ENCODE measurements around the gene ECHS1. TPM values are rescaled to one million over a fixed set of nuclear protein-coding genes. Genes with fewer than 3 reads are reported as not detected.

Gene ECHS1
- total and polyA plus RNA-seq, 2 donors (not counting 1 experiment from before 2014, with no cell fraction given) = 19.3 to 29.5 TPM

DNA sequence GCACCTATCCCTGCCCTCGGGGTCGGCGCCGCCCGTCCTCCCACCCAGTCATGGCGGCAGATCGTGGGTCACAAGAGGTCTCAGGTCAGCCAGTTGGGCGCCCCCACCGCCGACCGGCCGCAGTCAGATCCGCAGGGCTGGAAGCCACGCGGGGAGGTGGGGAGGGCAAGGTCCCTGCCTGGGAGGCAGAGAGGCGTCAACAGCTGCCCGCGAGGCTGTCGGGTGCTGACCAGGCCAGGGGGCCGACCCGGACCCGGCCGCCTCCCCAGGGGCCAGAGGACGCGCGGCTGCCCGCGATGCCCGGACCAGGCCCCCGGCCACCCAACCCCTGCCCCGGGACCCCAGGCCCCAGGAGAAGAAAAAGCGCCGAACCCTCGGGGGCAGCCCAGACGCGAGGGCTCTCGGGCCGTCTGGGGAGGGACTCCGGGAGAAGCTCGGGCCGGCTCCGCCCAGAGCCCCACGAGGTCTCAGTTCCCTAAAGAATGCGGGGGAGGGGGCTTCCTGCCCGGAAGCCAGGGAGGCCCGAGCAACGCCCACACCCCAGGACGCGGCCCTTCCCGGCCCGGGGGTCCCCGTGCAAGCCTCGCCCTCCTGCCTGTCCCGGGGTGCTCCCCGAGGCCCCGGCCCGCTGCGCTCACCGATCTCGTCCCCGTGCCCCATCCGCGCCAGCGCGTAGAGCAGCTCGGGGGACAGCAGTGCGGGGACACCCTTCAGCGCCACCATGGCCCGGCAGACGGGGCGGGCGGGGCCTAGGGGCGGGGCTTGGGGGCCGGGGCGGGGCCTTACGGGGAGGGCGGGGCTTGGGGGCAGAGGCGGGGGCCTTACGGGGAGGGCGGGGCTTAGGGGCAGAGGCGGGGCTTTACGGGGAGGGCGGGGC lies 15.6 kb downstream of the ECHS1 start, which contains the start of gene FUOM:
Gene FUOM, minus strand, starts transcription at position 735 of the 877 bp plus-strand sequence. Its CDS starts 12 bp downstream, at position 723.
- Histone ChIP-seq H4K20me1 (ENCODE audit: control insufficient read depth, insufficient read depth, low read length, poor library complexity, severe bottlenecking) (peaks cover 21% of the 10 kb centered on the region), H3K79me2 (ENCODE audit: control insufficient read depth, insufficient read depth, low read length) (peaks cover 24% of the 10 kb centered on the region), H3K27ac (ENCODE audit: low read length in 2 of 2) (peak within 1 kb of the TSS in 1 of 2 donors; percentile 71), H3K4me1 (ENCODE audit: control insufficient read depth in 2 of 2, insufficient read depth in 2 of 2, low read length in 2 of 2) (peaks cover 20 to 39% of the 10 kb centered on the region in 2 donors), H3K36me3 (replicated peaks in 1 of 2; ENCODE audit: control extremely low read depth in 1 of 2, control insufficient read depth in 1 of 2, extremely low read depth in 1 of 2, insufficient read depth in 2 of 2, low read length in 1 of 2) (peaks cover 0 to 7% of the 10 kb centered on the region in 2 experiments), H3K9ac (ENCODE audit: low read length) (peak within 1 kb of the TSS; percentile 85), H2AFZ (ENCODE audit: insufficient read depth, low read depth, low read length, poor library complexity, severe bottlenecking) (peak within 1 kb of the TSS; percentile 95), H3K27me3 (replicated peaks in 1 of 4; ENCODE audit: control extremely low read depth in 1 of 4, control insufficient read depth in 3 of 4, insufficient read depth in 4 of 4, low read length in 3 of 4) (no peaks in the 10 kb centered on the region), H3K4me3 (ENCODE audit: control extremely low read depth in 1 of 5, extremely low read depth in 1 of 5, insufficient read depth in 1 of 5, low read depth in 2 of 5, low read length in 4 of 5) (peak within 1 kb of the TSS in 4 of 5 experiments; percentile 57 to 87 (median 68)), H3K4me2 (replicated peaks; ENCODE audit: low read depth, low read length, poor library complexity, severe bottlenecking) (peak within 1 kb of the TSS; percentile 99), H3K9me3 (ENCODE audit: control extremely low read depth in 1 of 3, control insufficient read depth in 2 of 3, insufficient read depth in 1 of 3, low read length in 2 of 3) (peaks cover 0 to 17% (median 0%) of the 10 kb centered on the region in 3 donors)
- Mint-ChIP-seq H3K4me1 (peaks cover 32% of the 10 kb centered on the region), H3K9me3 (ENCODE audit: insufficient read depth) (no peaks in the 10 kb centered on the region), H3K27me3 (no peaks in the 10 kb centered on the region), H3K27ac (peak within 1 kb of the TSS; percentile 26), H3K4me3 (peak within 1 kb of the TSS; percentile 80)
- ATAC-seq (ENCODE audit: low read depth) (peak; percentile 85), DNase-seq (peak; percentile 89)
- ChIA-PET CTCF (interaction anchor here (1.0 to 3.6 kb wide), 3 partner anchors 28 to 36 kb away, joined by 3 to 18 read pairs (median 5); partner anchors contain the start of gene MTG1), POLR2A (interaction anchor here (1.0 to 1.7 kb wide), 3 partner anchors 16 to 34 kb away, joined by 3 to 11 read pairs (median 5); partner anchors contain the start of gene ECHS1)
- TF ChIP-seq EZH2 (IDR thresholded peaks at IDR 0.05; ENCODE audit: borderline replicate concordance, insufficient read depth, low read depth, low read length, poor library complexity, severe bottlenecking) = no peak
- TF ChIP-seq, protein P1, sequence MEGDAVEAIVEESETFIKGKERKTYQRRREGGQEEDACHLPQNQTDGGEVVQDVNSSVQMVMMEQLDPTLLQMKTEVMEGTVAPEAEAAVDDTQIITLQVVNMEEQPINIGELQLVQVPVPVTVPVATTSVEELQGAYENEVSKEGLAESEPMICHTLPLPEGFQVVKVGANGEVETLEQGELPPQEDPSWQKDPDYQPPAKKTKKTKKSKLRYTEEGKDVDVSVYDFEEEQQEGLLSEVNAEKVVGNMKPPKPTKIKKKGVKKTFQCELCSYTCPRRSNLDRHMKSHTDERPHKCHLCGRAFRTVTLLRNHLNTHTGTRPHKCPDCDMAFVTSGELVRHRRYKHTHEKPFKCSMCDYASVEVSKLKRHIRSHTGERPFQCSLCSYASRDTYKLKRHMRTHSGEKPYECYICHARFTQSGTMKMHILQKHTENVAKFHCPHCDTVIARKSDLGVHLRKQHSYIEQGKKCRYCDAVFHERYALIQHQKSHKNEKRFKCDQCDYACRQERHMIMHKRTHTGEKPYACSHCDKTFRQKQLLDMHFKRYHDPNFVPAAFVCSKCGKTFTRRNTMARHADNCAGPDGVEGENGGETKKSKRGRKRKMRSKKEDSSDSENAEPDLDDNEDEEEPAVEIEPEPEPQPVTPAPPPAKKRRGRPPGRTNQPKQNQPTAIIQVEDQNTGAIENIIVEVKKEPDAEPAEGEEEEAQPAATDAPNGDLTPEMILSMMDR (IDR thresholded peaks at IDR 0.05) = no peak
- WGBS (ENCODE audit: insufficient coverage) = under 1% methylated on average over 65 of the region's 83 CpGs
- intact Hi-C loops (cut with micrococcal nuclease) = loop anchor here (1.0 to 5.0 kb wide), 4 partner anchors 16 to 50 kb away; partner anchors contain the start of genes ECHS1, MTG1, TUBGCP2 and ZNF511

Measured in B cell (primary cell).